Neuronal stem cell (in vitro differentiated cells): ENCODE measurements around the gene S100P.

ENCODE experiments used
- DNase-seq: peaks from one replicate; pipeline ENCODE4 v3.0.0-alpha.2; 2013; ENCODE audit warnings: low spot score
- H2AFZ ChIP-seq: one replicate; pipeline ENCODE4 v1.6.1; 2013; ENCODE audit warnings: mild to moderate bottlenecking, low read length, inconsistent platforms
- H2AK5ac ChIP-seq: 2 replicates; pipeline ENCODE4 v1.6.1; 2013; ENCODE audit warnings: low read depth, mild to moderate bottlenecking, inconsistent platforms, low read length, moderate library complexity, mixed read lengths
- H2BK120ac ChIP-seq: 2 replicates; pipeline ENCODE4 v1.6.1; 2013; ENCODE audit warnings: low read depth, mild to moderate bottlenecking, inconsistent platforms, low read length, moderate library complexity, mixed read lengths
- H2BK12ac ChIP-seq: one replicate; pipeline ENCODE4 v1.6.1; 2013; ENCODE audit warnings: low read length, inconsistent platforms
- H2BK15ac ChIP-seq: 2 replicates; pipeline ENCODE4 v1.6.1; 2013; ENCODE audit warnings: mild to moderate bottlenecking, low read length, inconsistent platforms, mixed read lengths
- H2BK5ac ChIP-seq: one replicate; pipeline ENCODE4 v1.6.1; 2013; ENCODE audit warnings: inconsistent platforms, mild to moderate bottlenecking, low read length, moderate library complexity
- H3K14ac ChIP-seq: one replicate; pipeline ENCODE4 v1.6.1; 2013; ENCODE audit warnings: low read length, inconsistent platforms
- H3K18ac ChIP-seq: 2 replicates; pipeline ENCODE4 v1.6.1; 2013; ENCODE audit warnings: low read length, inconsistent platforms
- H3K23ac ChIP-seq: 2 replicates; pipeline ENCODE4 v1.6.1; 2013; ENCODE audit warnings: low read depth, mild to moderate bottlenecking, mixed read lengths, low read length, inconsistent platforms; ENCODE audit not compliant: poor library complexity
- H3K27ac ChIP-seq: replicated peaks from 3 replicates; pipeline ENCODE4 v1.5.1; 2013; ENCODE audit warnings: low read length, inconsistent platforms
- H3K27me3 ChIP-seq, 3 experiments: 2 replicates each; pipeline ENCODE4 v1.6.1; 2013; ENCODE audit warnings: low read length in 3 of 3, mild to moderate bottlenecking in 2 of 3, inconsistent platforms in 1 of 3, low read depth in 1 of 3, mixed read lengths in 1 of 3, moderate library complexity in 1 of 3; ENCODE audit not compliant: control insufficient read depth in 3 of 3, insufficient read depth in 3 of 3
- H3K36me3 ChIP-seq, 2 donors: replicated peaks in 1 of 2; 2 replicates each; pipeline ENCODE4 v1.6.1; 2013; ENCODE audit warnings: low read length in 2 of 2; ENCODE audit not compliant: control insufficient read depth in 2 of 2, insufficient read depth in 2 of 2
- H3K4ac ChIP-seq: 2 replicates; pipeline ENCODE4 v1.6.1; 2013; ENCODE audit warnings: inconsistent platforms, mild to moderate bottlenecking, low read length, moderate library complexity
- H3K4me1 ChIP-seq, 2 donors: 1 replicate in 1 of 2; 2 replicates in 1 of 2; pipeline ENCODE4 v1.6.1; 2013; ENCODE audit warnings: low read length in 2 of 2, low read depth in 1 of 2; ENCODE audit not compliant: control insufficient read depth in 2 of 2, insufficient read depth in 1 of 2
- H3K4me2 ChIP-seq: one replicate; pipeline ENCODE4 v1.6.1; 2013; ENCODE audit warnings: mild to moderate bottlenecking, low read length, inconsistent platforms; ENCODE audit not compliant: insufficient read depth, poor library complexity, severe bottlenecking
- H3K4me3 ChIP-seq, 2 donors: 2 replicates each; pipeline ENCODE4 v1.5.1; 2013; ENCODE audit warnings: low read length in 2 of 2, mild to moderate bottlenecking in 2 of 2, inconsistent platforms in 1 of 2, moderate library complexity in 1 of 2
- H3K79me1 ChIP-seq: one replicate; pipeline ENCODE4 v1.6.1; 2013; ENCODE audit warnings: low read depth, mild to moderate bottlenecking, inconsistent platforms, low read length, moderate library complexity
- H3K9ac ChIP-seq: one replicate; pipeline ENCODE4 v1.6.1; 2013; ENCODE audit warnings: mild to moderate bottlenecking, low read depth, low read length, inconsistent platforms; ENCODE audit not compliant: poor library complexity
- H3K9me3 ChIP-seq, 2 donors: replicated peaks in 1 of 2; 2 replicates each; pipeline versions ENCODE3 to v1.6.1; 2013; ENCODE audit warnings: low read length in 2 of 2, mild to moderate bottlenecking in 2 of 2, inconsistent platforms in 1 of 2, low read depth in 1 of 2, mixed read lengths in 1 of 2, moderate library complexity in 1 of 2; ENCODE audit not compliant: control insufficient read depth in 2 of 2, insufficient read depth in 1 of 2
- H4K8ac ChIP-seq: one replicate; pipeline ENCODE4 v1.6.1; 2013; ENCODE audit warnings: low read depth, mild to moderate bottlenecking, inconsistent platforms, low read length, moderate library complexity
- H4K91ac ChIP-seq: one replicate; pipeline ENCODE4 v1.6.1; 2013; ENCODE audit warnings: low read length, low read depth, mild to moderate bottlenecking, inconsistent platforms; ENCODE audit not compliant: poor library complexity
- WGBS, 2 donors: extraction: QIAGEN DNeasy Blood & Tissue Kit; methylation state at CpG; one replicate each; pipeline ENCODE4 v1.1.7; 2013; ENCODE audit warnings: missing lambda C conversion rate in 2 of 2, mixed read lengths in 1 of 2; ENCODE audit not compliant: insufficient read length in 2 of 2, insufficient replicate concordance in 1 of 2; ENCODE audit errors: extremely low coverage in 2 of 2; 5-methylcytosine and 5-hydroxymethylcytosine counted together

Gene S100P

DNA sequence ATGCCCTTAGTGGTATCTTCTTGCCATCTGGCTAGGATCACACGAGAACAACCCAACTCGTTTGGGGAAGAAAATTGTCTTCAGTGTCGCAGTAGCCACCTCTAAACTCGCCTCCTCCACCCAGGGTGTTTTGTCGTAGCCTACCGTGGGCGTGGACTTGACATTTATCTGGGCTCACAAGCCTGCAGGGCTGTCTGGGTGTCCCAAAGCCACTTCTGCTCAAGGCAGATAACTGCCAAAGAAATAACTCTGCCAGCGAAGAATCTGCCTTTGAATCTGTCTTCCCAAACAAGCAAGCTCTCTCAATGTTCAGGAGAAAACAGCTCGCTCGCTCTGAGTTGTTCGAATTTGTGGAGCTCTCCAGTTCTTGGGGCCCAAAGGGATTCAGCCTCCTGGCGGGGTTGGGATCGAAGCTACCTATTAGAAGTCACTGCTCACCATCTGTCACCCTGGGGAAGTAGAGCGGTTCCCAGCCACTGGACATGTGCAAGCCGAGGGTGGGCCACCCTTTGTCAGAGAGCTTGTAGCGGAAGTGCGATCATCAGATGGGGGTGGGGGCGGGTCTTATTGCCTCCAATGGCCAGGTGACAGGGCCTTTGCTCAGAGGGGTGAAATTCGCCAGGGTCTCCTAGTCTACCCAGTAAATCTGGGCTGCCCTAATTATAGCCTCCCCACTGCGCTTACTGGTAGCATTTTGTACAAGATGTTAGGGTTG, 37.1 kb downstream of the S100P start:
- Histone ChIP-seq H4K91ac (no peak overlapping the region), H3K9ac (no peak overlapping the region), H3K79me1 (no peaks in the 10 kb centered on the region), H3K27ac (no peak overlapping the region), H4K8ac (no peak overlapping the region), H2BK12ac (no peak overlapping the region), H2AK5ac (no peak overlapping the region), H3K4me3 (no peak overlapping the region), H2AFZ (peak overlapping the region; percentile 76), H3K9me3 (peaks cover 0 to 3% of the 10 kb centered on the region in 2 donors), H3K4me2 (no peak overlapping the region), H3K14ac (no peak overlapping the region), H3K18ac (no peak overlapping the region), H3K36me3 (no peaks in the 10 kb centered on the region), H2BK5ac (no peak overlapping the region), H2BK120ac (no peak overlapping the region), H2BK15ac (no peak overlapping the region), H3K4ac (no peak overlapping the region), H3K4me1 (peaks cover 9 to 22% of the 10 kb centered on the region in 2 donors), H3K23ac (no peak overlapping the region), H3K27me3 (peaks cover 0 to 3% (median 0%) of the 10 kb centered on the region in 3 experiments)
- WGBS, 2 donors, result no CpG with 5 or more reads among the region's 20 CpGs
- DNase-seq, result no peak

DNA sequence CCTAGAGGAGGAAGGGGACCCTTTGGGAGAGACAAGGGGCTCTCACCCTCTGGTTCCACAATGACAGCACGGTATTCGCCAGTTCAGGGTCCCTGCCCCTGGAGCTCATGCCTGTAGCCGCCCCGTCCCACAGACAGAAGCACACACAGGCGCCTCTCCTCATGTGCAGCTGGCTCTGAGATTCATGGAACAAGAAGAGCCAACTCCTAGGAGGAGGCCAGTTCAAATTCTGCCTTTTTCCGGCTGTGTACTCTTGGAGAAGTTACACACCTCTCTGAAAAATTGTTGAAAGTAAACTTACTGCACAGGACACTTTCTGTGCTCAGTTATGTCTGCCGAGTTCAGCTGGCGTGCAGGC, 37.6 kb downstream of the S100P start:
- H3K14ac ChIP-seq, result no peak overlapping the region
- no peak overlapping the region for H4K91ac ChIP-seq
- H3K4ac ChIP-seq, result no peak overlapping the region
- no peak overlapping the region for H2BK12ac ChIP-seq
- no peak overlapping the region for H2BK120ac ChIP-seq
- H3K4me3 ChIP-seq, result no peak overlapping the region
- no peak overlapping the region for H2BK15ac ChIP-seq
- no peak overlapping the region for H2BK5ac ChIP-seq
- H3K9me3 ChIP-seq, result no peaks in the 10 kb centered on the region
- no peak overlapping the region for H3K27ac ChIP-seq
- DNase-seq, result no peak
- no peak overlapping the region for H3K23ac ChIP-seq
- H3K4me1 ChIP-seq, result peaks cover 6 to 22% of the 10 kb centered on the region in 2 donors
- H2AFZ ChIP-seq, result no peak overlapping the region
- no peak overlapping the region for H3K4me2 ChIP-seq
- H3K27me3 ChIP-seq, result peaks cover 0 to 3% (median 0%) of the 10 kb centered on the region in 3 experiments
- no CpG with 5 or more reads among the region's 8 CpGs for WGBS, 2 donors
- H2AK5ac ChIP-seq, result peak overlapping the region; percentile 74
- peak overlapping the region; percentile 84 for H3K18ac ChIP-seq
- H4K8ac ChIP-seq, result no peak overlapping the region
- no peak overlapping the region for H3K9ac ChIP-seq
- no peaks in the 10 kb centered on the region for H3K36me3 ChIP-seq
- H3K79me1 ChIP-seq, result no peaks in the 10 kb centered on the region

DNA sequence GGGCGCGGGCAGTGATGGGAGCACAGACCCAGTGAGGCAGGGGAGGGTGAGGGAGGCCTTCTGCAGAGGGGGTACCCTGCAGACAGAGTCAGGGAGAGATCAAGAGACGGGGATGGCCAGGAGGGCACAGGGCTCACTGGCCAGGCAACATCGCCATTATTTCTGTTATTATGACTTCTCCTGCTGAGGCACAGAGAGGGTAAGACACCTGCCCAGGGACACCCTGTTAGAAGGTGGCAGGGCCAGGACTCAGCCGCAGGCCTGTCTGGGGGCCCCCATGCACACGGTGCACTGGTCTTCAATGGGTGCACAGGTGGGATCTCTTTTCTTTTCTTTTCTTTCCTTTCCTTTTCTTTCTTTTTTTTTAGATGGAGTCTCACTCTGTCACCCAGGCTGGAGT, 38.1 kb downstream of the S100P start:
- H3K14ac ChIP-seq, result peak overlapping the region; percentile 66
- no peak overlapping the region for H3K9ac ChIP-seq
- H2BK12ac ChIP-seq, result no peak overlapping the region
- no peak overlapping the region for H3K27ac ChIP-seq
- no peaks in the 10 kb centered on the region for H3K79me1 ChIP-seq
- no peaks in the 10 kb centered on the region for H3K9me3 ChIP-seq
- H2AK5ac ChIP-seq, result peak overlapping the region; percentile 74
- no peak overlapping the region for H2BK120ac ChIP-seq
- H2BK5ac ChIP-seq, result no peak overlapping the region
- H3K23ac ChIP-seq, result peak overlapping the region; percentile 57
- peak overlapping the region; percentile 84 for H3K18ac ChIP-seq
- H3K36me3 ChIP-seq, result no peaks in the 10 kb centered on the region
- H2BK15ac ChIP-seq, result no peak overlapping the region
- H2AFZ ChIP-seq, result no peak overlapping the region
- no peak for DNase-seq
- H3K4me2 ChIP-seq, result no peak overlapping the region
- no peak overlapping the region for H4K91ac ChIP-seq
- no peak overlapping the region for H4K8ac ChIP-seq
- peaks cover 0 to 3% (median 0%) of the 10 kb centered on the region in 3 experiments for H3K27me3 ChIP-seq
- H3K4me1 ChIP-seq, result peaks cover 5 to 19% of the 10 kb centered on the region in 2 donors
- WGBS, 2 donors, result no CpG with 5 or more reads among the region's 6 CpGs
- no peak overlapping the region for H3K4me3 ChIP-seq
- H3K4ac ChIP-seq, result no peak overlapping the region

DNA sequence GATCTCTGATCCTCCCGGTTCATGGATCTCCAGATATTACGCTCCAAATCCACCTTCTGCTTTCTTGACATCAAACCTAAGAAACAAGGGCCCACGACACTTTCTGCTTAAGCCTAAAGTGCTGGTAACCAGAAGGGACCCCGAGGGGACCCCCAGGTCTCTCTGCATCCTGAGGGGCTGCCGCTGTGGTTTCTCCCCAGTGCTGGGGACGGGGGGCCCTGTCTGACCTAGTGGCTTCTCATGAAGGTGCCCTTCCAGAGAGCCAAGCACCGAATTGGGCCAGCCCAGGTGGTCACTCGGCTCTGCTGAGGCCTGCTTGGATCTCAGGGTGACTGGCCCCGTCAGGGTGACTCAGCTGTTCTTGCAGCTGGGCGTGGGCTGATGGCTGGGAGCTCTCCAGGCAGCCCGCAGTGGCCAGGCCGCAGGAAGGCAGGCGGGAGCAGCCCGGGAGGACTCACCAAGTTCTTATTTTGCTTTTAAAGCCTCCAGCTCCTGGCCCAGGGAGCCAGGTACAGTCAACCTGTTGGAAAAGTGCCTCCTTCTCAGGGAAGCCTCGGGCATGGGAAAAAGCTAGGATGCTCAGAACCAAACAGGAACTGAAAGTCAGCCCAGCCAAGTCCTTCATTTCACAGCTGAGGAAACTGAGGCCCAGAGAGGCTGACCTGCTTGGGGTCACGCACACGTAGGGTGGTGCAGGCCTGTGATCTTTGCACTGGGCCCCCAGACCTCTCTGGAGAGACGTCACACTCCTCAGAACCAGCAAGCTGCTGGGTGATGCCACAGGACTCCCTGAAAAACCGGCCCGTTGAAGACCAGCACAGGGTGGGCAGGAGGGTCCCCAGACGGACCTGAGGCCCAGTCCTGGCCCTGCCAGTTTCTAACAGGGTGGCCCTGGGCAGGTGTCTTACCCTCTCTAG, 39.0 kb downstream of the S100P start:
- WGBS, 2 donors, result no CpG with 5 or more reads among the region's 21 CpGs
- no peak for DNase-seq
- Histone ChIP-seq H3K36me3 (no peaks in the 10 kb centered on the region), H2BK120ac (peak overlapping the region; percentile 26), H2AK5ac (peak overlapping the region; percentile 15), H3K4me2 (no peak overlapping the region), H4K91ac (no peak overlapping the region), H2AFZ (peak overlapping the region; percentile 66), H3K27ac (no peak overlapping the region), H3K79me1 (no peaks in the 10 kb centered on the region), H3K27me3 (peaks cover 0 to 3% (median 0%) of the 10 kb centered on the region in 3 experiments), H3K18ac (no peak overlapping the region), H2BK15ac (no peak overlapping the region), H4K8ac (no peak overlapping the region), H3K4me1 (peaks cover 3 to 16% of the 10 kb centered on the region in 2 donors), H3K4me3 (no peak overlapping the region), H3K14ac (no peak overlapping the region), H2BK5ac (no peak overlapping the region), H2BK12ac (no peak overlapping the region), H3K4ac (no peak overlapping the region), H3K9me3 (no peaks in the 10 kb centered on the region), H3K9ac (no peak overlapping the region), H3K23ac (peak overlapping the region; percentile 40)
